ENCODE results near the gene CHI3L1.

DNA sequence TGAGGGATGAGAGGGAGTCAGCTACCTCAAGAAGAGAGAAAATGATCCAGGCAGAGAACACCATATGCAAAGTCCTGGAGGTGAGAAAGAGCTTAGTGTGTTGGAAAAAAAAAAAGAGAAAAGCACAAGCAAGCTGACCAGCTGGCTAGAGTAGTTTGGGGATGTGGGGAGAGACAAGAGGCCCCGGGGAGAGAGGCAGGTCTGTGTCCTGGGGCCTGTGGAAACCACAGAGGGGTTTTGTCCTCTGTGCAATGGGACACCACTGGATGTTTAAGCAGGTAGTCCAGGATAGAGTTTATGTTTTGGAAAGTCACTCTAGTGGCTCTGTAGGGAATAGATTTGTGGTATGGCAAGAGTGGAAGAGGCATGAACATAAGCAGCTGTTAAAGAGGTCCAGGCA is 14.4 kb upstream of the CHI3L1 start:
- no peak for TF ChIP-seq EZH2phosphoT487 (IDR thresholded peaks at IDR 0.05; ENCODE audit: low read depth)
- TF ChIP-seq, protein P1, sequence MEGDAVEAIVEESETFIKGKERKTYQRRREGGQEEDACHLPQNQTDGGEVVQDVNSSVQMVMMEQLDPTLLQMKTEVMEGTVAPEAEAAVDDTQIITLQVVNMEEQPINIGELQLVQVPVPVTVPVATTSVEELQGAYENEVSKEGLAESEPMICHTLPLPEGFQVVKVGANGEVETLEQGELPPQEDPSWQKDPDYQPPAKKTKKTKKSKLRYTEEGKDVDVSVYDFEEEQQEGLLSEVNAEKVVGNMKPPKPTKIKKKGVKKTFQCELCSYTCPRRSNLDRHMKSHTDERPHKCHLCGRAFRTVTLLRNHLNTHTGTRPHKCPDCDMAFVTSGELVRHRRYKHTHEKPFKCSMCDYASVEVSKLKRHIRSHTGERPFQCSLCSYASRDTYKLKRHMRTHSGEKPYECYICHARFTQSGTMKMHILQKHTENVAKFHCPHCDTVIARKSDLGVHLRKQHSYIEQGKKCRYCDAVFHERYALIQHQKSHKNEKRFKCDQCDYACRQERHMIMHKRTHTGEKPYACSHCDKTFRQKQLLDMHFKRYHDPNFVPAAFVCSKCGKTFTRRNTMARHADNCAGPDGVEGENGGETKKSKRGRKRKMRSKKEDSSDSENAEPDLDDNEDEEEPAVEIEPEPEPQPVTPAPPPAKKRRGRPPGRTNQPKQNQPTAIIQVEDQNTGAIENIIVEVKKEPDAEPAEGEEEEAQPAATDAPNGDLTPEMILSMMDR (IDR thresholded peaks at IDR 0.05; ENCODE audit: low read depth, low read length) = no peak

Measured in OCI-LY3 (cell line).